GM21423 (cell line): ENCODE results near the gene FAM32A.

Experiments used
- ATAC-seq: cut with Tn5 transposase; IDR thresholded peaks from one replicate; pipeline ENCODE4 v1.9.1; 2021; ENCODE audit warnings: mild to moderate bottlenecking, moderate library complexity; ENCODE audit not compliant: unreplicated experiment

Gene FAM32A

GRCh38 chr19:16222806-16223205 is 37.6 kb downstream of the FAM32A start:
- no peak for ATAC-seq

DNA sequence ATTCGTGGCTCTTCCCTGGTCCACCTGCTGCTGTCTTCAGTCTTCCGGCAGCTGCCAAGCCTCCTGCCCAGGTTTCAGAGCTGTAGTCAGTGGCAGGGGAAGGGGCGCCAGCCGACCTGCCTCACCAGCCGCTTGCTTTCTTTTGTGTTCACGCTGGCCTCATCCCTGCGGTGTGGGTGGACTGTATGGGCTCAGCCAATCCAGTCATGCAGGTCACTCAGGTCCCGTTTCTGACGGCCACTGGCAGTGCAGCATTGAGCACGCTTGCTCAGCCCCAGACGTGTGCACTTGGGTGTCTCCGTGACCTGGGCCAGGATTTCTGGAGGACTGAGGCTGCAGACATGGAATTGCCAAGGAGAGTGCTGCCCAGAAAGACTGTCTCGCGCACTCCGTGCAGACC is 38.5 kb downstream of the FAM32A start:
- ATAC-seq = no peak

- ATAC-seq = no peak
Measured at GRCh38 chr19:16224293-16225045, 39.3 kb downstream of the FAM32A start.

GRCh38 chr19:16225279-16226183 is 40.3 kb downstream of the FAM32A start:
- ATAC-seq = no peak

DNA sequence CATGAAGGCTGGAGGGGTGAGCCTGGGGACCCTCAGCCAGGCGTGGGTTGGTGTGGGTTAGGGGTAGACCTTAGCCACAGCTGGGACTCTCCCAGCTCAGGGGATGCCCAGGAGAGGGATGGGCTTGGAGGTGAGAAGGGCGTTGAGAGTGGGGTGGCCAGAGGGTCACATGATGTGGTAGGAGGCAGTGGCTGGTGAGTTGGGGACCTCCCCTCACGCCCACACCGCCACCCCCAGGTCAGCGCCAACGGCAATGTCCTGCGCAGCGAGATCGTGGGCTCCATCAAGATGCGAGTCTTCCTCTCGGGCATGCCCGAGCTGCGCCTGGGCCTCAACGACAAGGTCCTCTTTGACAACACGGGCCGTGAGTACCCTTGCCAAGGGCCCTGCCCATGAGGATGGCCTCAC is 41.0 kb downstream of the FAM32A start:
- no peak for ATAC-seq

DNA sequence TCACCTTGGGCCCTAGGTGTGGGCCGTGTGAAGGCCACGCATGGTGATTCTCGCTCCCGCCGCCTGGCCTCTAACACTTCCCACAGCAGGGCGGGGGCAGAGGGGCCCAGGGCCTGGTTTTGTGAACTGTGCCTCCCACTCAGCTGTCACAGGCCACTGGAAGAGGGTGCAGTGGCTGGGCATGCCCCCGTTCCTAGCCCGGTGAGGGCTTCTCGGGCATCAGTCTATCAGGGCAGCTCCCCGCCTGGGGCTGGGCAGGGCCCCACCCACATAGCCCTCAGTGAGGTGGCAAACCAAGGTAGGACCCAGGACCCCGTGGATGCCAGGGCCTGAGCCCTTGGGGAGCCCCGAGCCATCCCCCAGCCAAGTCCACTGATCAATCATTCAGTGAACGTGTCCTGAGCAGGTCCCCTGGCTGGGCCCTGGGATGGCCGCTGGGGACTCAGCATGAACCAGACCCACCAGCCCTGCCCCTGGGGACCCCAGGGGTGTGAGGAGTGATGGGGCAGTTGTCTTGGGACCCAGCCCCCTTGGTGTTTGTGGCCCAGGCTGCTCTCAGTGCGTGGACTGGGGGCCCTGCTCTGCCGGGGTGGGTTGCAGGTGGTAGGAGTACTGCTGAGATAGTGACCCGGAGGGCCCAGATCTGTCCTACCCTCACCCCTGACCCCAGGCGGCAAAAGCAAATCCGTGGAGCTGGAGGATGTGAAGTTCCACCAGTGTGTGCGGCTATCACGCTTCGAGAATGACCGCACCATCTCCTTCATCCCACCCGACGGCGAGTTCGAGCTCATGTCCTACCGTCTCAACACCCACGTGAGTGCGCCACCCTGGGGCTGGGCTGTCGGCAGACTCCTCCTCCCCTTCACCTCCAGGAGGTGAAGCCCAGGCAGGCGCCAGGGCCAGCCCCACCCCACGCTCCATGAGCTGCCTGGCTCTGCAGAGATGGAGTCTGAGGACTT is 41.9 kb downstream of the FAM32A start:
- ATAC-seq = no peak

GRCh38 chr19:16227837-16228636 is 42.8 kb downstream of the FAM32A start:
- ATAC-seq = no peak

DNA sequence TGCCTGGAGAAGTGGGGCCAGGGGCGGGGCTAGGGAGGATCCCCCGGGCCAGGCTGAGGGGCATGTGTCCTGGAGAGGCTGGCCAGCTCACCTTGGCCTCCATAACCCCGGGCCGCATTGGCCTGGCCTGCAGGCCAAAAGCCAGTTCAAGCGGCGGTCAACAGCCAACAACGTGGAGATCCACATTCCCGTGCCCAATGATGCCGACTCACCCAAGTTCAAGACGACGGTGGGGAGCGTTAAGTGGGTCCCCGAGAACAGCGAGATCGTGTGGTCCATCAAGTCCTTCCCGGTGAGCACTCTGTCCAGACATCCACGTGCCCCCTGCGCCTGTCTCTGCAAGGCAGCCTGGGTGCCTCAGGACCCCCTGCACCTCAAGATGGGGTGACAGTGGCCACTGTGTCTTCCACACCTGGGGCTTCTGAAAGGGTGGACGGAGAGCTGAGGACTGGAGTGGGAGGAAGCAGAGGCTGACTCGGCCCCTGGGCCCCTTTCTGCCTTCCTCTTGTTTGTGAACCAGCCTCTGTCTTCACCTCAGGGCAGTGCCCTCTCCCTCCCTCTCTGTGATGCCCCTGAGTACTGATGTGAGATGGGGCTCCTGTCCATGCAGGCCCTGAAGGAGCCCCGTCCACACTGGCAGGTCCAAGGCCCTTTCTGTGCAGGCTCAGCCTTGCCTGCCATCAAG is 43.6 kb downstream of the FAM32A start:
- ATAC-seq = no peak

- no peak for ATAC-seq
Measured at GRCh38 chr19:16229322-16229641, 44.1 kb downstream of the FAM32A start.

GRCh38 chr19:16232127-16232526 is 46.9 kb downstream of the FAM32A start:
- no peak for ATAC-seq

GRCh38 chr19:16232568-16232967 is 47.4 kb downstream of the FAM32A start:
- no peak for ATAC-seq

GRCh38 chr19:16233081-16233776 is 48.0 kb downstream of the FAM32A start:
- ATAC-seq = no peak

DNA sequence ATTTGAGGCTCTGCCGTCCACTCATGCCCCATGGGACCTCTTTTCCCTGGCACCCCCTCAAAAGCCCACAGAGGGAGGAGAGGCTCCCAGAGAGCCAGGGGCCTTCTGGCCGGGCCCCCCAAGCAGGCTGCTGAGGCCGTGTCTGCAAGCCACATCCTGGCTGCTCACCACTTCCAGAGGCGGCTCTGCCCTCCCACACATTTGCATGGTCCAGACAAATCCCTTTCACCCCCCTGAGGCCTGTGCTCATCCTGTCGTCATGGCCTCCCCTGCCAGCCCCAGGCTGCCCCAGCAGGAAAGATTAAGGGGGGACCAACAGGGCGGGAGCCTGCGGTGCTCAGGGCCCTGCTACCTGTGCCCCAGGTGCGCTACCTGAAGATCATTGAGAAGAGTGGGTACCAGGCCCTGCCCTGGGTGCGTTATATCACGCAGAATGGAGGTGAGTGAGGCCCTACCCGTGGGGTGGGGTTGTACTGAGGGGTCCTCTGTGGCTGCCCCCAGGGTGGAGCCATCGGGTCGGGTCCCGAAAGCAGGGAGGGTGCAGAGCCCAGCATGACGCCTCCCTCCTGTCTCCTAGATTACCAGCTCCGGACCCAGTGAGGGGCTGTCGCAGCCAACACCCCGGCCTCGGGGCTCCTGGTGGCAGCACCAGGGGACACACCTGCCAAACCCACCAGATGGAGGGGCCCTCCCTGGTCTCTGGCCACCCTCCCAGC is 48.8 kb downstream of the FAM32A start:
- no peak for ATAC-seq

- ATAC-seq = no peak
Measured at GRCh38 chr19:16234552-16235445, 49.6 kb downstream of the FAM32A start.

- no peak for ATAC-seq
Measured at GRCh38 chr19:16235811-16236652, 50.8 kb downstream of the FAM32A start.
